ENCODE results near the gene AGAP9. TPM values are rescaled to one million over a fixed set of nuclear protein-coding genes. Genes with fewer than 3 reads are reported as not detected.
"Not testable (repeated sequence)": the region's sequence is repeated elsewhere in the genome, so short reads cannot be mapped to it uniquely, and the experiment has no call there.

The AGAP9 gene
- total RNA-seq, 1 donor from 2014 or later, result 2.0 TPM

DNA sequence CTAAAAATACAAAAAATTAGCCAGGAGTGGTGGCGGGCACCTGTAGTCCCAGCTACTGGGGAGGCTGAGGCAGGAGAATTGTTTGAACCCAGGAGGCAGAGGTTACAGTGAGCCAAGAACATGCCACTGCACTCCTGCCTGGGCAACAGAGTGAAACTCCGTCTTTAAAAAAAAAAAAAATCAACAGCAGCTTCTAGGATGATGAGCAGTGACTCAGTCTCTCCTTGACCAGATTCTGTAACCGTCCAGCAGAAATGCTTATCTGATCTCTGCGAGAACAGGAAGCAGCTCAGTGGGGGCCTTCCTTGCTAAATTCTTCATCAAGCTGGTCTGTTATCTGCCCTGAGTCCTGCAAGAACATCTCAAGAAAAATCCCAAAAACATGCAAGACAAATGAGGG lies 37.5 kb downstream of the AGAP9 start:
- not testable (repeated sequence) for DNase-seq

DNA sequence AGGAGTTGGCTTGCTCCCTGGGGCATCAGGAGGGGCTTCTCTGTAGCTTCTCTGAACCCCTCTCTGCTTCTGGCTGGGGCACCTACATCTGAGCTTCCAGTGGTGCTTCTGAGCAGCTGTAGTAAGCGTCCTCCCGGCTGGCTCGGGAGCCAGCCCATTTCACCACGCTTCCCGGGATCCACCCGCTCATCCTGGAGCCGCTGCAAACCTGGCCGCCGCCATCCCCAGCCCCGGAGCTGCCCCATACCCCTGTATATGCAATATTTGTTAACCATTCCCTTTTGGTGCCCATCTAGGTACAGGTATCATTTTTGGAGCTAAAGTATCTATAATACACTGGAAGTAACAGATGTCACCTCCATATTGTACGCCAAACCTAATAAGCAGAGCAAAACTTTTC lies 38.7 kb downstream of the AGAP9 start:
- DNase-seq, result not testable (repeated sequence)

DNA sequence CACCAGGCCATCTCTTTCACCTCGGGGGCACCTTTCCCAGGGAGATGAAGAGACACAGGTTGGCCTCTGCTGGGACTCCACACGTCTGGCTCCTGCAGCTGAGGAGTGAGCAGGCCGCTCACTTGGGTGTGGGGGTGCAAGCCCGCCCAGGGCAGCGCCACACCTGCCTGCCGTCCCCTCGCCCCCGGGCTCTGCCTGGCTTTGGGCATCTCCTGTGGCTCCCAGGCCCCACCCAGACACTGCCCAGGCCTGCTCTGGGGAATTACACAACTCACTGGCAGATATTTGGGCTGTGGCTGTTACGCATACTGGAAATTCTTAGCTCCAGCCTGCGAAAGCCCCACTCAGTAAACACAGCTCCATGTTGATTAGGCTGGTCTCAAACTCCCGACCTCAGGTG lies 39.5 kb downstream of the AGAP9 start, which contains the start of gene ANXA8:
TSS of gene ANXA8 (minus strand) at position 193 of the 400 bp plus-strand sequence. CDS start at position 11, 182 bp downstream.
- not testable (repeated sequence) for DNase-seq

DNA sequence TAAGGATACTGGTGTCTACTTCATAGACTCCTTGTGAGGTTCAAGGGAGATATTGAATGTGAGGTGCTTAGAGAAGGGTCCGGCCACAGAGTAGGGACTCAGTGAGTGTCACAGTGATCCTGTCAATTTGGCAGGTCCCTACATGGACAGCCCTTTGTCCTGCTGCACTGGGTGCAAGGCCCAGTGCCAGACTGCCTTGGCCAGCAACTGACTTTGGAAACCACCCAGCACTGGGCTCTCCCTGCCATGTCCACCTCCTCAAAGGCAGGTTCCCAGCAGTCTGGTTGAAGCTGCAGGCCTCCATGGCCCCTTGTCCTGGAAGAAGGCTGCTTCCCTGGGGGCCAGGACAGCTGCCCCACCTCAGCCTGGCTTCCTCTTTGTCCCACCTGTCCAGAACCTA lies 41.1 kb downstream of the AGAP9 start:
- DNase-seq, result not testable (repeated sequence)

DNA sequence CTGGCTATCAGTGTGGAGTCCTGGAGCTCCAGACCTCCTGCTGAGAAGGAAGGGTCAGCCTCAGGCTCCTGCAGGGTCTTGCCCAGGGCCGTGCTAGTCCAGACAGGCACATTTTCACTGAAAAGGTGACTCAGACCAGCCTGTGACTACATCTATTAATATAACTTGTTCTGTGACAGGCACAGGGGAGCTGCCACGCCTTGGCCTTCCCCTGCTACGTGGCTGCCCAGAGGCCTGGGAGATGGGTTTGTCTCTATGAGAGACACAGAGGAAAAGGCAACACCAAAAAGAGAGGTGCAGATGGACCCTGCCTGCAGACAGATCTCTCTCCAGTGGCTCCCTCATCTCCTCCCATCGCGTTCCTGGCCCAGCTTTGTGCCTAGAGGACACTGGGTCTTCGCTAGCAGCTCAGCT lies 41.7 kb downstream of the AGAP9 start:
- not testable (repeated sequence) for DNase-seq

DNA sequence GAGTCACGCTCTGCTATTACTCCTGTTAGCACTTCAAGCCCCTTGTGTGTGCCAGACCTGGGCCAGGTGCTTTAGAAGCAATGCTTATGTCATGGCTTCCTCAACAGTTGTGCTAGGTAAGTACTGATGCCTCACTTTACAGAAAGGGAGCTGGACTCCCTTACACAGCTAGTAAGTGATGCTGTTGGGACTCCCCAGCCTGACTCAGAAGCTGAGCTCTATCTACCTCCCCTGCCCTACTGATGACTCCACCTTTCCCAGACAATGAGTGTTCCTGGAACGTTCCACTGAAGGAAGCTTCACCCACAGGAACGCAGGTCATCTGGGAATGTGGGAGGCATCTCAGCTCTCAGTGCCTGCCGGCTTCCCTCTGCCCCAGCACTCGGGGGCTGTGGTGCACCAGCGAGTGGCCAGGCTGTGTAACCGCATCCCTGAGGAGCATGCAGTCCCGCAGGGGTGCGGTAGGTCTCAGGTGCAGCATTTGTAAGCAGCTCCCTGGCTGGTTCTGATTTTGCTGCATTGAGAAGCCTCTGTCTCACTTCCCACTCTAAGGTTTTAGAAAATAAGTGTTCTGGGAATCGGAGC lies 42.2 kb downstream of the AGAP9 start:
- not testable (repeated sequence) for DNase-seq

DNA sequence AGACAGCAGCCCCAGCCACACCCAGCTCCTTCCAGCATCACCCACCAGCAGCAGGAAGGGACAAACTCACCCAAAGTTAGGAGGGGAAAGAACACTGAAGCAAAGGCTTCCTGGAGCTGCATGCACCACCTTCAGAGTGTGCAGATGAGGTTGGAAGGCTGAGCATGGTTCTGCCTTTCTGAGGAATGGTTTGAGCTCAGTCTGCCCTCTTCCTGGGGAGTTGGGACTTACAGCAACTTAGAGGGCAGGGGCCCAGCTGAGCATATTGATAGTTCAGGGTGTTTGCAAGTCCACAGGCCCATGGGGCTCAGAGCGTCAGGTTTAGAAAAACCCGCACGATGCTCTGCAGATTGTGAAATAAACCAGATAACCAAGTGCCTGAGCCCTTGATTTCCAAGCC lies 43.3 kb downstream of the AGAP9 start:
- not testable (repeated sequence) for DNase-seq

DNA sequence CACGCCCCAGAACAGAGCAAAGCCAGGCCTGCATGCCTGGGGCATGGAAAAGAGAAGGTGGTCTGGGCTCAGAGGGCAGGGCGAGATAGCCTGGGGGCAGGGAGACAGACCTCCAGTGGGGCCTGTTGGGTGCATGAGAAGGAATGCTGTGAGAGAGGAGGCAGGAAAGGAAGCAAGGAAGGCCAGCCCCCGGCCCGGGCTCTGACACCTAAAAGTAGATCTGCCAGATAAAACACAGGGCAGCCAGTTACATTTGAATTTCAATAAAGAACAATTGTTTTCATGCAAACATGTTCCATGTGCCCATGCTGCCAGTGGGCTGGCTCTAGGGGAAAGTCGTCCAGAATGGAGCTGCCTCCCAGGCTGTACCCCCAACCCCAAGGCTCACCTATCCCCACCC lies 45.3 kb downstream of the AGAP9 start:
- DNase-seq, result not testable (repeated sequence)

DNA sequence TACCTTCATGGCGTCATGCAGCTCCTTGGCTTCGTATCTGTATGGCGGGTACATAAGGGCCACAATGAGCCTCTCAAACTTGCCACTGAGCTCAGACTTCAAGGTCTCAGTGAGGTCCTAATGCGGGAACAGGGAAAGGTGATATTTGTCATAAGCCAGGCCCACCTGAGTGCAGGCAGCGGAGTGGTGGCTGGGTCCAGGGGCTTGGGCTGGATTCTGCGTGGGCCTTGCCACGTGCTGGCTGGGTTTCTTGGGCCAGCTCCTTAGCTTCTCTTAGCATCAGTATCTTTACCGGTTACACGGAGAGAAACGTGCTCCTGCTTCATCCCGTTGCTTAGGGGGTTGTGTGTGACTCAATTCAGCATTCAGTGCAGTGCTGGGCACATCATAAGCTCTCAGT lies 46.4 kb downstream of the AGAP9 start:
- not testable (repeated sequence) for DNase-seq

DNA sequence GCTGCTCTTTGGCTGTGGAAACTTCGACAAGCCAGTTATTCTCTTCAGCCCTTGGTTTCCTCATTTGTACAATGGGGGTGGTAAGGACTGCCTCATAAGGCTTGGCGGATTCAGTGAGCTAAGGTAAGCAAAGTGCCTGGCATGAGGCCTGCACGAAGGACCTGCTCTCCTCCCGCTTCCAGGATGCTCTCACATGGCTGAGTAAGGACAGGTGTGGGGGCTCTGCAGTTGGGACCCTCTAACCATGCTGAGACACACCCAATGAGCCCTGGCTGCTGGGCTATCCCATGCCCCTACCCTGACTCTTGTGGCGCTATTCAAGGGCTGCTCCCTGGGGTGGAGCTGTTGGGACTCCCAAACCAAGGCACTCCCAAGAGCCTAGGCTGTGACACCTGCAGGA lies 48.3 kb downstream of the AGAP9 start:
- DNase-seq, result not testable (repeated sequence)

DNA sequence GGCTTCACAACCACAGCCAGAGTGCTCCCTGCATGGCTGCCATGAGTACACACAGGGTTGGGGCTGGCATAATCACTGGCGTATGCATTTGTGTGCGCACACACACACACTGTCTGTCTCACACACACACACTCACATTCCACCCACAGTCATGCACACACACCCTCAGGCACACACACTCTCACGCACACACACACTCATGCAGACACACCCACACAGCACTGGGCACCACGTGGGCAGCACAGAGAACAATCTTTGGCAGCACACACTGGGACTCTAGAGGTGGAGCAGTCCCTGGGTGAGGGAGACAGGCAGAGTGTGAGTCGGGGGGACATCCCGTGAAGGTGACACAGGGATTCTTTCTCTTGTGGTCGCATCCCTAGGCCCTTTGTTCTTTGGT lies 49.9 kb downstream of the AGAP9 start:
- DNase-seq, result not testable (repeated sequence)

DNA sequence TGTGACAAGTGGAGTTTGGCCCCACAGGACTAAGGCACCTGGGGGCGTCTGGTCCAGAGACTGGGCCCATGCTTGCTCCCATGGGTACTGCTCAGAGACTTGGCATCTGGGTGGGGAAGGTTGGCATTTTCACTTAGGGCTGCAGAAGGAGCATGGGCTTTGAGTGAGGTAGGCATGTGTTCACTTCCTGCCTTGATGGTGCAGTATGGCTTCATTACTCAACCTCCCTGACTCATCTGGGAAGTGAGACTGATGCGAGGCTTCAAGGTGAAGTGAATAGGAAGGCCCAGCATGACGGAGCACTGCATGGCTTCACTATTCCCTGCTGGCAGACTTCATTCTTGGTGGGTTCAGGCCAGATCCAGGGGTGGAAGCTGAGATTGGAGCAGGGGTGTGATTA lies 50.8 kb downstream of the AGAP9 start:
- DNase-seq, result not testable (repeated sequence)

DNA sequence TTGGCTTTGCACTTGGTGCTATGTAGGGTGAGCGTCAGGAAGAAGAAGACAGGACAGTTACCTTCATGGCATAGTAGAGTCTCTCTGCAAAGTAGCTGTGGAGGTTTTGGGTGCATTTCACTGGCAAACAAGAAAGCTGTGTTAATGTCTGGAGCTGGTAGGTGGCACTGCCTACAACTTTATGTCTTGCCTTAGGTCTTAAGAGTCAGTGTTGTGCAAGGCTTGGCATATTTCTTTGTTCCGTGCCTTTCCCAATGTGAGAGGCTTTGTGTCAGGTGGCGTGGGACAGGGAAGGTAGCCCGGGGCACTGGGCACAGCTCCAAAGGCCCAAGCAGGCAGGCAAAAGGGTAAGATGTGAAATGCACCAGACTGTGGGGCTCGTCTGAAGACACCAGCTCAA lies 51.4 kb downstream of the AGAP9 start:
- not testable (repeated sequence) for DNase-seq

DNA sequence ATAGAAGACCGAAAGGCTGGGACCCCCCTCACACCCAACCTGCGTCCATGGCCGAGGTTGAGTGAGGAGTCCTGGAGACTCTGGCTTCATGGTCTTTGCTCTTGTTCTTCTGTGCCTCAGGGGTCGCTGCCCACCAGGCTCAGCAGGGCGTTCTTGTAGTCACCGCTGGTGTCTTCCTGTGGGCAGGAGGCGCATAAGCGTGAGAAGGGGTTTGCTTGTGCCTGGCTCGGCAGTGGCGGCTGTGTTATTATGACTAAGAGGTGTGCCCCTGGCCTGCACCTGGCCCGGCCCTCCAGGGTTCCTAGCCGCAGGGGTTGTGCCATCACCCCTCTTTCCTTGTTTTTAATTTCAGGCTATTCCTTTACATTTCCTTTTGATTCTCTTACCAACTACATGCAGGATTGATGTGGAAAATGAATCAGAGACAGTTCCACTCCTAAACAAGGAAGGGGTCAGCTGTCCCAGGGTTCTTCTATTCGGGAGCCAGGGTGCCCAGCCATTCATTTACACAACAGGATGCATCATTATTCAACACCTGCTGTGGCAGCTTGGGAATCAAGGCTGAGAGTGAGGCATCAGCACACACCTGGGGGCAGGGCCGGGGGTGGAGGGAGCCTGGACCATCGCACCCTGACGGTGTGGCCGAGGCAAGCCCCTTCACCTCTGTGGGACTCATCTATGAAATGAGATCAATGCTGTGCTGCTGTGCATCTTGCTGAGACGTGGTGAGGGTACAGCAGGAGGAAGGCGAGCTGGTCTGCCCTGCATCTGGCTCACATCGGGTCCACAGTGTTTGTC lies 54.5 kb downstream of the AGAP9 start:
- DNase-seq, result not testable (repeated sequence)

DNA sequence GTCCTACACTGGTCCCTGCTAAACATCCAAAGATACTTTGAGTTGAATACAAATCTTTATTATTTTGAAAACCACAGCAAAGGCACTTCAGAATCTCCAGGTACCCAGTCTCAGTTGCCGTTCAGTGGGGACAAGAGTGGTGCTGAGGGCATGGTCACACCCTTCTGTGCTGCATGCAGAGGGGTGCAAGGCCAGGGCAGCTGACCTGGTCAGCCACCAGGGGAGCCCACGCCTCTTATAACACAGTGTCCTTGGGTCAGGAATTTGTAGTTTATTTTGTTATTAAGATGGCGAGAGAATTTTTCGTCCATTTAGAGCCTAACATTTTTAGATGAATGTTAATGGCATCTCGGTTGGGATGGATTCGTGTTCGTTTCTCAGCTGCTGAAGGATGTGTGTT lies 55.5 kb downstream of the AGAP9 start:
- not testable (repeated sequence) for DNase-seq

DNA sequence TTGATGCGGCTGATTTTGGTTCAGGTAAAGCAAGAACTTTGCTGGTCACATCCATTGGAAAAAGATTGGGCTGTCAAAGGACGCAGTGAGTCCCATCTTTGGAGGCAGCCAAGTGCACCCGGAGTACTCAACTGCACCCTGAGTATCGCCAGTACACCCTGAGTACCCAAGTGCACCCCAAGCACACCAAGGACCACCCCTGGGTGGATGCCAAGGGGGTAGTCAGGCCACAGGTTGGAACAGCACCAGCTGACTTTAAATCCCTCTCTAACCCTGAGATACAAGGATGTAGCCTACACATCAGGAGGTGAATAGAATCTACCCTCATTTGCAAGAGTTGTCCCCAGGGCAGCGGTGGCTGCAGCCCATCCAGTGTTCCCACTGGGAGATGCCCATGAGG lies 56.0 kb downstream of the AGAP9 start:
- DNase-seq, result not testable (repeated sequence)

DNA sequence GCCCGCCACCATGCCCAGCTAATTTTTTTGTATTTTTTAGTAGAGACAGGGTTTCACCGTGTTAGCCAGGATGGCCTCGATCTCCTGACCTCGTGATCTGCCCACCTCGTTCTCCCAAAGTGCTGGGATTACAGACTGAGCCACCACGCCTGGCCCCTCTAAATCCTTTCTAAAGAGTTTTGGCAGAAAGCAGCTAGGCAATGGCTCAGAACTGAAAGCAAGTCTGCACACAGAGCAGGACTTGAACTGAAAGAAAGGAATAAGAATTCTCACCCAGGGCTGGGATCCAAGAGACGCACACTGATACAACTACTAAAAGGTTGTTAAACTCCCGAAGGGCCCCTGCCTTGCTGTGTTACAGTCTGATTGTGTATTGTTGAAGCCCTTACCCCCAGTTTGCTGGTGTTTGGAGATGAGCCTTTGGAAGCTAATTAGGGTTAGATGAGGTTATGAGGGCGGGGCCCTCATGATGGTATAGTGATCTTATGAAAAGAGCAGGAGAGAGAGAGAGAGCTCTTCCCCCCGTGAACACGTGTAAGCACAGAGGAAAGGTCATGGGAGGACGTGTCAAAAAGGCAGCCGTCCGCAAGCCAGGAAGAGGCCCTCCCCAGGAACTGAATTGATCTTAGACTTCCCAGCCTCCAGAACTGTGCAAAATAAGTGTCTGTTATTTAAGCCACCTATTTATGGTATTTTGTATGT lies 58.1 kb downstream of the AGAP9 start:
- DNase-seq, result not testable (repeated sequence)

DNA sequence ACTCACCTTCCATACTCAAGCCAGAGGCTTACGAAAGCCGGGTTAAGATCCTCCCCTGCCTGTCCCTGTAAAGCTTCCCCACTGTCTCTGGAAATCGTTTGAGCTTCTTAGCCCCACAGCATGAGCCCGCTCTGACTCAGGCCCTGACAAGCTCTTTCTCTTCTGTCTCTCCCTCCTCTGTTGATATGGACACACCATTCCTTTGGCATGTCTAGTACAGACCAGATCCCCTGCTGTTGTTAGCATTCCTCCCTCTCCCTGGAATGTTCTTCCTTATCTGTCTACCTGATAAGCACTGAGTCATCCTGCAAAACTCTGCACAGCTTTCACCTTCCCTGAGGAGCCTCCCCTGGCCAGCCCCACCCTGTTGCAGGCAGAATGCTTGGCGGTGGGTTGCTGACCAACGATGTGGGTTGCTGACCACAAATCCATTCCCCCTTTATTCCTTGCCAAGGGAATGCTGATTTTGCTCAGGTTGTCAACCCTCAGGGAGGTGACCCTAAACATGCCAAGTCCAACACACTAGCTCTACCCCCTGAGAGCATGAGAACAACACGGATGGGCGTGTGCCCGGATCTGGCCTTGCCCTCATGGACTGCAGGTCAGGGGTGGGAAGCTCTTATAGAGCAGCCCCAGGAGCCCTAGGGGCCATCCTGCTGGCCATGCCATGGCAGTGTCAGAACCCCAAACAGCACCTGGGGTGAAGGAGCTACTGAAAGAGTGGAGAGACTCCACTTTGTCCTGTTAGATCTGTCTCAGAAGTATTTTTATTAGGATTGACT lies 60.7 kb downstream of the AGAP9 start:
- DNase-seq, result not testable (repeated sequence)

DNA sequence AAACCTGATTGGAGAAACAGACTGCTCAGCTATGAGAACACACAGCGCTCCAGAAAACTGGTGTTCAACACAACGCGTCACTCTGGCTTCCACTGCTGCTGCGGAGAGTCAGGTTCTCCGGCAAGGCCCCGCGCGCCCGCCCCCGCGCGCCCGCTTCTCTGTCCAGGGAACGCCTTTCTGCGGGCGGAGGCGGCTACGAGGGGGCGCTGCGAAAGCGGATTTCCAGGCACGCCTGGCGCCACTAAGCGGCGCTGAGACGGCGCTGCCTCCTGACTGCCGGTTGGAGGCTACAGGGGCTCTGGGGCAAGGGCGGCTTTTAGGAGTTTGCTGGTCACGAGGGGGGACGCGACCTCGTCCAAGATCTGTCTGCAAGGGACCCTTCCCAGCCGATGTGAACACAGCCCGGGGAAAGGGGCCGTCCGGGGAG lies 62.2 kb downstream of the AGAP9 start:
- peak; percentile 46 for DNase-seq

DNA sequence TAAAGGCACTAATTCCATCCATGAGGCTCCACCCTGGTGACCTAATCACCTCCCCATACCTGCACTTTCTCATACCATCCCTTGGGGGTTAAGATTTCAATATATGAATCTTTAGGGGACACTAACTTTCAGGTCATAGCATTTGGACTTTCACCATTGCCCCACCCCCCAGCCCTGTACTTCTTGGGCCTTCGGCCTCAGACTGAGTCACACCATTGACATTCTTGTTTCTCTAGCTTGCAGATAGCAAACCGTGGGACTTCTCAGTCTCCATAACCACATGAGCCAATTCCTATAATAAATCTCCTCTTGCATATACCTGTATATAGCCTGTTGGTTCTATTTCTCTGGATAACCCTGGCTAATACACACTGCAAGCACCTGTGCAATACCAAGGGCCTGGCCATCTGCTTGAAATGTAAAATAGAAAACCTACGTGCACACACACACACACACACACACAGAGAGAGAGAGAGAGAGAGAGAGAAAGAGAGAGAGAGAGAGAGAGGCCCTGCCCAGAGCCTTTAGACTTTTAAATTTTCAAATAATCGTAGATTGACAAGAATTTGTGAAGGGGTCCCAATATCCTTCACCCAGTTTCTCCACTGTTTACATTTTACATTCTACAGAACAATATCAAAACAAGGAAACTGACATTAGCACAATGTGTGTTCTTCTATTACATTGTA lies 64.8 kb downstream of the AGAP9 start:
- DNase-seq, result no peak

DNA sequence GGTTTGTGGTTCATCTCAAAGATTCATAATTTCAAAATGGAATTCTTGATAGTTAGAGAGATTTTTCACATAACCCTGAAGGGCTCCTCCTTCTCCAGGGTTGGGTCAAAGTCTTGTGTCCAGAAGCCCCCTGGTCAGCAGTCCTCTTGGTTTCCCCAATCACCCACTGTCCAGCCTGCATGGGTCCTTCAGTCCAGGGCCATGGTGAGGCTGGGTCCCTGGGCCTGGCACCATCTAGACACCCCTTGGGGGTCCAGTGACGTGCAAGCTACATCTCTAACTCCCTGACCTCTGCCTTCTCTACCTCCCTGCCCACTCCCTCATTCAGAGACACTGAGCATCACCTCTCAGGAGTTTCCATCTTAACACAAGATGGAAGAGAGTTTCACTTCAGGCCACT lies 65.6 kb downstream of the AGAP9 start:
- DNase-seq, result no peak

DNA sequence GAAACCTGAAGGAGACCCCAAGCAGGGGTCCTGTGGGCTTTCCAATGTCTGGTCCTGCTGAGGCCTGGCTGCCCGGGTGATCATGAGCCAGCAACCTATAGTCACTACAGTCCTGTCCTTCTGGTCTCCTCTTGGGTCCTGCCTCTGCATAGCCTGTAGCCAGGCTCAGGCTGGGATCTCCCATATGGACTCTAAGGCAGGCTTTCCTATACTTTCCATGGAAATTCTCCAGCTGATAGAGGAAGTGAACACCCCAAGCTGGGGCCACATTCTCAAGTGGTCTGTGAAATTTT lies 66.0 kb downstream of the AGAP9 start:
- no peak for DNase-seq
